Activated CD4-positive, alpha-beta T cell treated with anti-CD3 and anti-CD28 coated beads for 48 hours (primary cell): Measurements from ENCODE around the gene TTC39C.
A peak's percentile ranks its signal among the peaks of the same experiment; 100 is the strongest.

Experiments used
- DNase-seq: peaks from one replicate; pipeline ENCODE4 v3.0.0-alpha.2; 2020

TTC39C gene

GRCh38 chr18:23992089-23992940, 22.2 kb upstream of the TTC39C start:
- peak; percentile 46 for DNase-seq

GRCh38 chr18:23992941-23993280, 21.6 kb upstream of the TTC39C start:
- DNase-seq: no peak

GRCh38 chr18:23994361-23994902, 20.1 kb upstream of the TTC39C start:
- DNase-seq: no peak

GRCh38 chr18:23995180-23995579, 19.4 kb upstream of the TTC39C start:
- no peak for DNase-seq

- DNase-seq: no peak
Measured at GRCh38 chr18:23998018-23998417, 16.5 kb upstream of the TTC39C start.

GRCh38 chr18:23998820-23999219, 15.7 kb upstream of the TTC39C start:
- DNase-seq: no peak

GRCh38 chr18:24000613-24001490, 13.7 kb upstream of the TTC39C start:
- DNase-seq: no peak

GRCh38 chr18:24002479-24002878, 12.1 kb upstream of the TTC39C start:
- no peak for DNase-seq

- no peak for DNase-seq
Measured at GRCh38 chr18:24003288-24003687, 11.3 kb upstream of the TTC39C start.

GRCh38 chr18:24003903-24004640, 10.5 kb upstream of the TTC39C start:
- no peak for DNase-seq

GRCh38 chr18:24006712-24007313, 7.7 kb upstream of the TTC39C start:
- no peak for DNase-seq

- no peak for DNase-seq
Measured at GRCh38 chr18:24009246-24009645, 5.3 kb upstream of the TTC39C start.

GRCh38 chr18:24009651-24010333, 4.8 kb upstream of the TTC39C start:
- DNase-seq: peak; percentile 43

GRCh38 chr18:24010673-24011072, 3.9 kb upstream of the TTC39C start:
- no peak for DNase-seq

GRCh38 chr18:24011123-24011917, 3.2 kb upstream of the TTC39C start:
- DNase-seq: no peak

- no peak for DNase-seq
Measured at GRCh38 chr18:24013051-24013450, 1.5 kb upstream of the TTC39C start.

GRCh38 chr18:24014986-24015638, 558 bp downstream of the TTC39C start:
- peak; percentile 69 for DNase-seq

- DNase-seq: no peak
Measured at GRCh38 chr18:24015639-24016631, 1.4 kb downstream of the TTC39C start.

- DNase-seq: no peak
Measured at GRCh38 chr18:24016643-24017042, 2.1 kb downstream of the TTC39C start.
